ENCODE data around the gene ACBD6. TPM values are rescaled to one million over a fixed set of nuclear protein-coding genes. Genes with fewer than 3 reads are reported as not detected.

Gene ACBD6
- total RNA-seq, 1 experiment from 2014 or later, result 73.6 TPM

GRCh38 chr1:180278194-180278515, 224.2 kb downstream of the ACBD6 start:
- no peak overlapping the region for H3K27ac Mint-ChIP-seq (ENCODE audit: unreplicated experiment)
- no peak for DNase-seq
- H3K27me3 Mint-ChIP-seq (ENCODE audit: unreplicated experiment), result no peaks in the 10 kb centered on the region
- no peaks in the 10 kb centered on the region for H3K4me1 Mint-ChIP-seq (ENCODE audit: low read depth, unreplicated experiment)
- no peaks in the 10 kb centered on the region for H3K9me3 Mint-ChIP-seq (ENCODE audit: low read depth, unreplicated experiment)
- CTCF ChIA-PET, result no interaction called here
- intact Hi-C loops (cut with micrococcal nuclease; ENCODE audit: unreplicated experiment), result no loop called here
- H3K36me3 Mint-ChIP-seq (ENCODE audit: insufficient read depth, unreplicated experiment), result no peaks in the 10 kb centered on the region
- TF ChIP-seq, protein P1, sequence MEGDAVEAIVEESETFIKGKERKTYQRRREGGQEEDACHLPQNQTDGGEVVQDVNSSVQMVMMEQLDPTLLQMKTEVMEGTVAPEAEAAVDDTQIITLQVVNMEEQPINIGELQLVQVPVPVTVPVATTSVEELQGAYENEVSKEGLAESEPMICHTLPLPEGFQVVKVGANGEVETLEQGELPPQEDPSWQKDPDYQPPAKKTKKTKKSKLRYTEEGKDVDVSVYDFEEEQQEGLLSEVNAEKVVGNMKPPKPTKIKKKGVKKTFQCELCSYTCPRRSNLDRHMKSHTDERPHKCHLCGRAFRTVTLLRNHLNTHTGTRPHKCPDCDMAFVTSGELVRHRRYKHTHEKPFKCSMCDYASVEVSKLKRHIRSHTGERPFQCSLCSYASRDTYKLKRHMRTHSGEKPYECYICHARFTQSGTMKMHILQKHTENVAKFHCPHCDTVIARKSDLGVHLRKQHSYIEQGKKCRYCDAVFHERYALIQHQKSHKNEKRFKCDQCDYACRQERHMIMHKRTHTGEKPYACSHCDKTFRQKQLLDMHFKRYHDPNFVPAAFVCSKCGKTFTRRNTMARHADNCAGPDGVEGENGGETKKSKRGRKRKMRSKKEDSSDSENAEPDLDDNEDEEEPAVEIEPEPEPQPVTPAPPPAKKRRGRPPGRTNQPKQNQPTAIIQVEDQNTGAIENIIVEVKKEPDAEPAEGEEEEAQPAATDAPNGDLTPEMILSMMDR (IDR thresholded peaks at IDR 0.05; ENCODE audit: unreplicated experiment), result no peak
- no TSS peak for BruUV-seq (replicated peaks)
- H3K4me3 Mint-ChIP-seq (ENCODE audit: low read depth, unreplicated experiment), result no peak overlapping the region

- H3K4me1 Mint-ChIP-seq (ENCODE audit: low read depth, unreplicated experiment), result no peaks in the 10 kb centered on the region
- no peaks in the 10 kb centered on the region for H3K9me3 Mint-ChIP-seq (ENCODE audit: low read depth, unreplicated experiment)
- DNase-seq, result no peak
- intact Hi-C loops (cut with micrococcal nuclease; ENCODE audit: unreplicated experiment), result no loop called here
- H3K27me3 Mint-ChIP-seq (ENCODE audit: unreplicated experiment), result no peaks in the 10 kb centered on the region
- CTCF ChIA-PET, result no interaction called here
- H3K36me3 Mint-ChIP-seq (ENCODE audit: insufficient read depth, unreplicated experiment), result no peaks in the 10 kb centered on the region
- TF ChIP-seq, protein P1 (IDR thresholded peaks at IDR 0.05; ENCODE audit: unreplicated experiment), result no peak
- no peak overlapping the region for H3K4me3 Mint-ChIP-seq (ENCODE audit: low read depth, unreplicated experiment)
- BruUV-seq (replicated peaks), result no TSS peak
- no peak overlapping the region for H3K27ac Mint-ChIP-seq (ENCODE audit: unreplicated experiment)
Observed at GRCh38 chr1:180277476-180278193, 224.7 kb downstream of the ACBD6 start.

DNA sequence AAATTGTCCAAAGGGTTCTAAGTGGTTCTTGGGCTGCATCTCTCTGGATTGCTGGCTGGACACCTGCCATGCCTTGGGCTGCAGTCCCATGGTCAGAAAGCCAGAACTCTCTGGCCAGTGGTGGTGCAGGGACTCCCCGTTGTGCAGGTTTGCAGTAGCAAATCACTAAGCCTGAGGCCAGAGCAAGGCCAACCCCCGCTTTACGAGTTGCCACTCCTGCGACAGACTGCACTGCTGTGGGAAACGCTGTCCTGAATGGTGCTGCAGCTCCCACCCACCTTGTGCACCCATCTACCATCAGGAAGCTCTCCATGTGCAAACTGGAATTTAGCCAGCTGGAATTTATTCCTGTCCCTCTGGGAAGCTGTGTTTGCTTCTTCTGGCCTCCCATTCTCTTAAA, 226.7 kb downstream of the ACBD6 start:
- peaks cover under 1% of the 10 kb centered on the region for H3K4me1 Mint-ChIP-seq (ENCODE audit: low read depth, unreplicated experiment)
- no peak overlapping the region for H3K27ac Mint-ChIP-seq (ENCODE audit: unreplicated experiment)
- H3K36me3 Mint-ChIP-seq (ENCODE audit: insufficient read depth, unreplicated experiment), result peaks cover 14% of the 10 kb centered on the region
- intact Hi-C loops (cut with micrococcal nuclease; ENCODE audit: unreplicated experiment), result no loop called here
- no peak for DNase-seq
- no TSS peak for BruUV-seq (replicated peaks)
- TF ChIP-seq, protein P1 (IDR thresholded peaks at IDR 0.05; ENCODE audit: unreplicated experiment), result no peak
- no peak overlapping the region for H3K4me3 Mint-ChIP-seq (ENCODE audit: low read depth, unreplicated experiment)
- CTCF ChIA-PET, result no interaction called here
- H3K27me3 Mint-ChIP-seq (ENCODE audit: unreplicated experiment), result no peaks in the 10 kb centered on the region
- no peaks in the 10 kb centered on the region for H3K9me3 Mint-ChIP-seq (ENCODE audit: low read depth, unreplicated experiment)

DNA sequence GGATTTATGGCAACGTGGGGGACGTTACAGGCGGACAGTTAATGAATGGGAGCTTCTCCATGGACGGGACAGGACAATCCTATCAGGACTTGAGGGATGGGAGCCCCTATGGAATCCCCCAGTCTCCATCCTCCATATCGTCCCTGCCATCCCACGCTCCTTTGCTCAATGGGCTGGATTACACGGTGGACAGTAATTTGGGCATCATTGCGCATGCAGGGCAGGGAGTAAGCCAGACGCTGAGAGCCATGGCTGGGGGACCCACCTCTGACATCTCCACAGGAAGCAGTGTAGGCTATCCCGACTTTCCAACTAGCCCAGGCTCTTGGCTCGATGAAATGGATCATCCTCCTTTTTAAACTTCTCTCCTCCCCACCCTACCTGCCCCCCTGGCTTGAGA, 228.2 kb downstream of the ACBD6 start:
- H3K36me3 Mint-ChIP-seq (ENCODE audit: insufficient read depth, unreplicated experiment), result peaks cover 17% of the 10 kb centered on the region
- no peak overlapping the region for H3K4me3 Mint-ChIP-seq (ENCODE audit: low read depth, unreplicated experiment)
- no peak for DNase-seq
- intact Hi-C loops (cut with micrococcal nuclease; ENCODE audit: unreplicated experiment), result loop anchor here (5.0 kb wide), 1 partner anchor 143 kb away; no protein-coding TSS in a partner anchor
- H3K27me3 Mint-ChIP-seq (ENCODE audit: unreplicated experiment), result no peaks in the 10 kb centered on the region
- H3K27ac Mint-ChIP-seq (ENCODE audit: unreplicated experiment), result no peak overlapping the region
- H3K9me3 Mint-ChIP-seq (ENCODE audit: low read depth, unreplicated experiment), result no peaks in the 10 kb centered on the region
- peaks cover 13% of the 10 kb centered on the region for H3K4me1 Mint-ChIP-seq (ENCODE audit: low read depth, unreplicated experiment)
- CTCF ChIA-PET, result no interaction called here
- TF ChIP-seq, protein P1 (IDR thresholded peaks at IDR 0.05; ENCODE audit: unreplicated experiment), result no peak
- BruUV-seq (replicated peaks), result no TSS peak
